K562 (cell line): ENCODE data around the gene KCTD3.

Experiments
- CBFB ChIP-seq: sonication (generic); formaldehyde crosslinking; IDR thresholded peaks from 2 replicates; pipeline ENCODE4 v1.4.0; 2020; ENCODE audit warnings: mild to moderate bottlenecking, missing genetic modification reagents
- JUNB ChIP-seq: fragments of 450-650 bp; formaldehyde crosslinking; conservative IDR thresholded peaks from 2 replicates; pipeline ENCODE4 v1.4.0; 2020; ENCODE audit warnings: mild to moderate bottlenecking
- MAFF ChIP-seq: IDR thresholded peaks from 2 replicates; pipeline ENCODE4 v1.6.1; 2012; ENCODE audit warnings: low read length, improper control_type of control experiment
- POLR2AphosphoS5 ChIP-seq: IDR thresholded peaks from 2 replicates; pipeline ENCODE4 v1.6.1; 2011; ENCODE audit warnings: mild to moderate bottlenecking, low read depth, low read length, moderate library complexity; ENCODE audit not compliant: control insufficient read depth, insufficient read depth
- PRPF4 ChIP-seq: fragments of 200-400 bp; formaldehyde crosslinking; IDR thresholded peaks from one replicate; pipeline ENCODE4 v1.6.1; 2017; ENCODE audit warnings: low read length, low read depth, mild to moderate bottlenecking; ENCODE audit not compliant: insufficient read depth, poor library complexity, severe bottlenecking
- SMAD1 ChIP-seq: fragments of 150-350 bp; IDR thresholded peaks from 2 replicates; pipeline ENCODE4 v1.6.1; 2014; ENCODE audit warnings: low read length, low read depth; ENCODE audit not compliant: partially characterized antibody
- ZNF140 ChIP-seq: fragments of 250-450 bp; sonication (Bioruptor Pico); IDR thresholded peaks from 2 replicates; pipeline ENCODE4 v1.8.0; 2021; ENCODE audit warnings: moderate library complexity, mild to moderate bottlenecking, inconsistent platforms
- TF ChIP-seq, protein P1 (sequence below), 2 experiments: fragments of 450-650 bp in 1 of 2; IDR thresholded peaks; 2 replicates each; pipeline ENCODE4 v1.6.1; 2011 to 2017; ENCODE audit warnings: low read depth in 2 of 2, antibody characterized with exemption in 1 of 2, borderline replicate concordance in 1 of 2, low read length in 1 of 2, mild to moderate bottlenecking in 1 of 2, mixed read lengths in 1 of 2; ENCODE audit not compliant: control insufficient read depth in 1 of 2
- TF ChIP-seq, protein P2 (sequence below), 3 experiments: IDR thresholded peaks in 2 of 3; conservative IDR thresholded peaks in 1 of 3; 2 replicates each; pipeline ENCODE4 v1.5.1; 2011 to 2012; ENCODE audit warnings: low read length in 3 of 3, mild to moderate bottlenecking in 3 of 3, control low read depth in 2 of 3, improper control_type of control experiment in 1 of 3, inconsistent platforms in 1 of 3, low read depth in 1 of 3, mixed read lengths in 1 of 3, moderate library complexity in 1 of 3; ENCODE audit not compliant: insufficient read depth in 2 of 3
- TF ChIP-seq, protein P3 (sequence below): fragments of 450-650 bp; formaldehyde crosslinking; IDR thresholded peaks from 2 replicates; pipeline ENCODE4 v1.4.0; 2020; ENCODE audit warnings: mild to moderate bottlenecking, mixed read lengths
- TF ChIP-seq, protein P4 (sequence below), 2 experiments: fragments of 450-650 bp; formaldehyde crosslinking in 1 of 2; IDR thresholded peaks; 2 replicates each; pipeline versions ENCODE4 v1.4.0 to v1.6.1; 2014 to 2020; ENCODE audit warnings: mild to moderate bottlenecking in 2 of 2, borderline replicate concordance in 1 of 2, low read depth in 1 of 2
- TF ChIP-seq, protein P5 (sequence below): sonication (generic); formaldehyde crosslinking; IDR thresholded peaks from 2 replicates; pipeline ENCODE4 v1.8.0; 2022; ENCODE audit warnings: mild to moderate bottlenecking, missing genetic modification reagents
- TF ChIP-seq, protein P6 (sequence below): fragments of 250-450 bp; sonication (Bioruptor Pico); IDR thresholded peaks from 2 replicates; pipeline ENCODE4 v1.5.0; 2020; ENCODE audit warnings: mild to moderate bottlenecking, borderline replicate concordance

DNA sequence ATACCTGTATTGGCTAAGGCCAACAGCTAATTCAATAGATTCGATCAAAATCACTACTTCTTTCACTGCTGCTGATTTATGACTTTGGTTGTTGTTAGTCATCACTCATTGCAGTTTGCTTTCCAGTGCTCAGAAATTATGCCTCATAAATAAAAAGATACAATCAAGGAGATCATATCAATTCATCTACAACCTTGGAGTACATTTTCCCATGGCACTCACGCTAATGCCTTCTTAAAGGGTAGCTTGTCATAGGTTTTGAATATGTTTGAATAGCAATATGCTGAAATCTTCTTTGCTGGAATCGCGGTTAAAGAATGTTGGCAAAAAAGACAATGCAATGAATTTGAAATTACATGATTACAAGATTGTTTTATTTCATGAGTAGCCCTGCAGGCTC, 89.9 kb downstream of the KCTD3 start:
- TF ChIP-seq MAFF = no peak
- TF ChIP-seq, protein P1, sequence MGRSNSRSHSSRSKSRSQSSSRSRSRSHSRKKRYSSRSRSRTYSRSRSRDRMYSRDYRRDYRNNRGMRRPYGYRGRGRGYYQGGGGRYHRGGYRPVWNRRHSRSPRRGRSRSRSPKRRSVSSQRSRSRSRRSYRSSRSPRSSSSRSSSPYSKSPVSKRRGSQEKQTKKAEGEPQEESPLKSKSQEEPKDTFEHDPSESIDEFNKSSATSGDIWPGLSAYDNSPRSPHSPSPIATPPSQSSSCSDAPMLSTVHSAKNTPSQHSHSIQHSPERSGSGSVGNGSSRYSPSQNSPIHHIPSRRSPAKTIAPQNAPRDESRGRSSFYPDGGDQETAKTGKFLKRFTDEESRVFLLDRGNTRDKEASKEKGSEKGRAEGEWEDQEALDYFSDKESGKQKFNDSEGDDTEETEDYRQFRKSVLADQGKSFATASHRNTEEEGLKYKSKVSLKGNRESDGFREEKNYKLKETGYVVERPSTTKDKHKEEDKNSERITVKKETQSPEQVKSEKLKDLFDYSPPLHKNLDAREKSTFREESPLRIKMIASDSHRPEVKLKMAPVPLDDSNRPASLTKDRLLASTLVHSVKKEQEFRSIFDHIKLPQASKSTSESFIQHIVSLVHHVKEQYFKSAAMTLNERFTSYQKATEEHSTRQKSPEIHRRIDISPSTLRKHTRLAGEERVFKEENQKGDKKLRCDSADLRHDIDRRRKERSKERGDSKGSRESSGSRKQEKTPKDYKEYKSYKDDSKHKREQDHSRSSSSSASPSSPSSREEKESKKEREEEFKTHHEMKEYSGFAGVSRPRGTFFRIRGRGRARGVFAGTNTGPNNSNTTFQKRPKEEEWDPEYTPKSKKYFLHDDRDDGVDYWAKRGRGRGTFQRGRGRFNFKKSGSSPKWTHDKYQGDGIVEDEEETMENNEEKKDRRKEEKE (IDR thresholded peaks at IDR 0.05; ENCODE audit: borderline replicate concordance in 1 of 2, control insufficient read depth in 1 of 2, low read depth in 2 of 2, low read length in 1 of 2) = no peak
- no peak for TF ChIP-seq JUNB (CRISPR knock-in tag)
- no peak for TF ChIP-seq ZNF140 (CRISPR knock-in tag)
- TF ChIP-seq, protein P2, sequence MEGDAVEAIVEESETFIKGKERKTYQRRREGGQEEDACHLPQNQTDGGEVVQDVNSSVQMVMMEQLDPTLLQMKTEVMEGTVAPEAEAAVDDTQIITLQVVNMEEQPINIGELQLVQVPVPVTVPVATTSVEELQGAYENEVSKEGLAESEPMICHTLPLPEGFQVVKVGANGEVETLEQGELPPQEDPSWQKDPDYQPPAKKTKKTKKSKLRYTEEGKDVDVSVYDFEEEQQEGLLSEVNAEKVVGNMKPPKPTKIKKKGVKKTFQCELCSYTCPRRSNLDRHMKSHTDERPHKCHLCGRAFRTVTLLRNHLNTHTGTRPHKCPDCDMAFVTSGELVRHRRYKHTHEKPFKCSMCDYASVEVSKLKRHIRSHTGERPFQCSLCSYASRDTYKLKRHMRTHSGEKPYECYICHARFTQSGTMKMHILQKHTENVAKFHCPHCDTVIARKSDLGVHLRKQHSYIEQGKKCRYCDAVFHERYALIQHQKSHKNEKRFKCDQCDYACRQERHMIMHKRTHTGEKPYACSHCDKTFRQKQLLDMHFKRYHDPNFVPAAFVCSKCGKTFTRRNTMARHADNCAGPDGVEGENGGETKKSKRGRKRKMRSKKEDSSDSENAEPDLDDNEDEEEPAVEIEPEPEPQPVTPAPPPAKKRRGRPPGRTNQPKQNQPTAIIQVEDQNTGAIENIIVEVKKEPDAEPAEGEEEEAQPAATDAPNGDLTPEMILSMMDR (IDR thresholded peaks at IDR 0.05 in 2 of 3, conservative IDR thresholded peaks at IDR 0.05 in 1 of 3; ENCODE audit: insufficient read depth in 2 of 3, low read depth in 1 of 3, low read length in 3 of 3) = no peak
- TF ChIP-seq, protein P3, sequence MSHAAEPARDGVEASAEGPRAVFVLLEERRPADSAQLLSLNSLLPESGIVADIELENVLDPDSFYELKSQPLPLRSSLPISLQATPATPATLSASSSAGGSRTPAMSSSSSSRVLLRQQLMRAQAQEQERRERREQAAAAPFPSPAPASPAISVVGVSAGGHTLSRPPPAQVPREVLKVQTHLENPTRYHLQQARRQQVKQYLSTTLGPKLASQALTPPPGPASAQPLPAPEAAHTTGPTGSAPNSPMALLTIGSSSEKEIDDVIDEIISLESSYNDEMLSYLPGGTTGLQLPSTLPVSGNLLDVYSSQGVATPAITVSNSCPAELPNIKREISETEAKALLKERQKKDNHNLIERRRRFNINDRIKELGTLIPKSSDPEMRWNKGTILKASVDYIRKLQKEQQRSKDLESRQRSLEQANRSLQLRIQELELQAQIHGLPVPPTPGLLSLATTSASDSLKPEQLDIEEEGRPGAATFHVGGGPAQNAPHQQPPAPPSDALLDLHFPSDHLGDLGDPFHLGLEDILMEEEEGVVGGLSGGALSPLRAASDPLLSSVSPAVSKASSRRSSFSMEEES (CRISPR knock-in tag) = no peak
- TF ChIP-seq, protein P4, sequence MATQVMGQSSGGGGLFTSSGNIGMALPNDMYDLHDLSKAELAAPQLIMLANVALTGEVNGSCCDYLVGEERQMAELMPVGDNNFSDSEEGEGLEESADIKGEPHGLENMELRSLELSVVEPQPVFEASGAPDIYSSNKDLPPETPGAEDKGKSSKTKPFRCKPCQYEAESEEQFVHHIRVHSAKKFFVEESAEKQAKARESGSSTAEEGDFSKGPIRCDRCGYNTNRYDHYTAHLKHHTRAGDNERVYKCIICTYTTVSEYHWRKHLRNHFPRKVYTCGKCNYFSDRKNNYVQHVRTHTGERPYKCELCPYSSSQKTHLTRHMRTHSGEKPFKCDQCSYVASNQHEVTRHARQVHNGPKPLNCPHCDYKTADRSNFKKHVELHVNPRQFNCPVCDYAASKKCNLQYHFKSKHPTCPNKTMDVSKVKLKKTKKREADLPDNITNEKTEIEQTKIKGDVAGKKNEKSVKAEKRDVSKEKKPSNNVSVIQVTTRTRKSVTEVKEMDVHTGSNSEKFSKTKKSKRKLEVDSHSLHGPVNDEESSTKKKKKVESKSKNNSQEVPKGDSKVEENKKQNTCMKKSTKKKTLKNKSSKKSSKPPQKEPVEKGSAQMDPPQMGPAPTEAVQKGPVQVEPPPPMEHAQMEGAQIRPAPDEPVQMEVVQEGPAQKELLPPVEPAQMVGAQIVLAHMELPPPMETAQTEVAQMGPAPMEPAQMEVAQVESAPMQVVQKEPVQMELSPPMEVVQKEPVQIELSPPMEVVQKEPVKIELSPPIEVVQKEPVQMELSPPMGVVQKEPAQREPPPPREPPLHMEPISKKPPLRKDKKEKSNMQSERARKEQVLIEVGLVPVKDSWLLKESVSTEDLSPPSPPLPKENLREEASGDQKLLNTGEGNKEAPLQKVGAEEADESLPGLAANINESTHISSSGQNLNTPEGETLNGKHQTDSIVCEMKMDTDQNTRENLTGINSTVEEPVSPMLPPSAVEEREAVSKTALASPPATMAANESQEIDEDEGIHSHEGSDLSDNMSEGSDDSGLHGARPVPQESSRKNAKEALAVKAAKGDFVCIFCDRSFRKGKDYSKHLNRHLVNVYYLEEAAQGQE (IDR thresholded peaks at IDR 0.05; ENCODE audit: borderline replicate concordance) = no peak
- TF ChIP-seq, protein P4 (CRISPR knock-in tag; IDR thresholded peaks at IDR 0.05; ENCODE audit: low read depth) = no peak
- TF ChIP-seq, protein P5, sequence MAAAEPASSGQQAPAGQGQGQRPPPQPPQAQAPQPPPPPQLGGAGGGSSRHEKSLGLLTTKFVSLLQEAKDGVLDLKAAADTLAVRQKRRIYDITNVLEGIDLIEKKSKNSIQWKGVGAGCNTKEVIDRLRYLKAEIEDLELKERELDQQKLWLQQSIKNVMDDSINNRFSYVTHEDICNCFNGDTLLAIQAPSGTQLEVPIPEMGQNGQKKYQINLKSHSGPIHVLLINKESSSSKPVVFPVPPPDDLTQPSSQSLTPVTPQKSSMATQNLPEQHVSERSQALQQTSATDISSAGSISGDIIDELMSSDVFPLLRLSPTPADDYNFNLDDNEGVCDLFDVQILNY (CRISPR knock-in tag) = no peak
- TF ChIP-seq SMAD1 = no peak
- TF ChIP-seq POLR2AphosphoS5 = no peak
- TF ChIP-seq PRPF4 = no peak
- TF ChIP-seq, protein P6, sequence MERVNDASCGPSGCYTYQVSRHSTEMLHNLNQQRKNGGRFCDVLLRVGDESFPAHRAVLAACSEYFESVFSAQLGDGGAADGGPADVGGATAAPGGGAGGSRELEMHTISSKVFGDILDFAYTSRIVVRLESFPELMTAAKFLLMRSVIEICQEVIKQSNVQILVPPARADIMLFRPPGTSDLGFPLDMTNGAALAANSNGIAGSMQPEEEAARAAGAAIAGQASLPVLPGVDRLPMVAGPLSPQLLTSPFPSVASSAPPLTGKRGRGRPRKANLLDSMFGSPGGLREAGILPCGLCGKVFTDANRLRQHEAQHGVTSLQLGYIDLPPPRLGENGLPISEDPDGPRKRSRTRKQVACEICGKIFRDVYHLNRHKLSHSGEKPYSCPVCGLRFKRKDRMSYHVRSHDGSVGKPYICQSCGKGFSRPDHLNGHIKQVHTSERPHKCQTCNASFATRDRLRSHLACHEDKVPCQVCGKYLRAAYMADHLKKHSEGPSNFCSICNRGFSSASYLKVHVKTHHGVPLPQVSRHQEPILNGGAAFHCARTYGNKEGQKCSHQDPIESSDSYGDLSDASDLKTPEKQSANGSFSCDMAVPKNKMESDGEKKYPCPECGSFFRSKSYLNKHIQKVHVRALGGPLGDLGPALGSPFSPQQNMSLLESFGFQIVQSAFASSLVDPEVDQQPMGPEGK (CRISPR knock-in tag) = no peak
- no peak for TF ChIP-seq CBFB (CRISPR knock-in tag)
